Hematopoietic multipotent progenitor cell treated with erythropoietin and hydrocortisone succinate and interleukin-3 and kit ligand, for 6 days (in vitro differentiated cells): ENCODE data around the gene CHMP3.
"Not testable (repeated sequence)": the region's sequence is repeated elsewhere in the genome, so short reads cannot be mapped to it uniquely, and the experiment has no call there.

ENCODE experiments used
- DNase-seq: peaks from one replicate; pipeline ENCODE4 v3.0.0-alpha.2; 2015

CHMP3 gene

DNA sequence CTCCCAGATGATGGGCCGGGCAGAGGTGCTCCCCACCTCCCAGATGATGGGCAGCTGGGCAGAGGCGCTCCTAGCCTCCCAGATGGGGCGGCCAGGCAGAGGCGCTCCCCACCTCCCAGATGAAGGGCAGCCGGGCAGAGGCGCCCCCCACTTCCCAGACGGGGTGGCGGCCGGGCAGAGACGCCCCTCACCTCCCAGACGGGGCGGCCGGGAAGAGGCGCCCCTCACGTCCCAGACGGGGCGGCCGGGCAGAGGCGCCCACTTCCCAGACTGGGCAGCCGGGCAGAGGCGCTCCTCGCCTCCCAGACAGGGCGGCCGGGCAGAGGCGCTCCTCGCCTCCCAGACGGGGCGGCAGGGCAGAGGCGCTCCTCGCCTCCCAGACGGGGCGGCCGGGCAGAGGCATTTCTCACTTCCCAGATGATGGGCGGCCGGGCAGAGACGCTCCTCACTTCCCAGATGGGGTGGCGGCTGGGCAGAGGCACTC is 14.3 kb downstream of the CHMP3 start:
- DNase-seq: not testable (repeated sequence)

DNA sequence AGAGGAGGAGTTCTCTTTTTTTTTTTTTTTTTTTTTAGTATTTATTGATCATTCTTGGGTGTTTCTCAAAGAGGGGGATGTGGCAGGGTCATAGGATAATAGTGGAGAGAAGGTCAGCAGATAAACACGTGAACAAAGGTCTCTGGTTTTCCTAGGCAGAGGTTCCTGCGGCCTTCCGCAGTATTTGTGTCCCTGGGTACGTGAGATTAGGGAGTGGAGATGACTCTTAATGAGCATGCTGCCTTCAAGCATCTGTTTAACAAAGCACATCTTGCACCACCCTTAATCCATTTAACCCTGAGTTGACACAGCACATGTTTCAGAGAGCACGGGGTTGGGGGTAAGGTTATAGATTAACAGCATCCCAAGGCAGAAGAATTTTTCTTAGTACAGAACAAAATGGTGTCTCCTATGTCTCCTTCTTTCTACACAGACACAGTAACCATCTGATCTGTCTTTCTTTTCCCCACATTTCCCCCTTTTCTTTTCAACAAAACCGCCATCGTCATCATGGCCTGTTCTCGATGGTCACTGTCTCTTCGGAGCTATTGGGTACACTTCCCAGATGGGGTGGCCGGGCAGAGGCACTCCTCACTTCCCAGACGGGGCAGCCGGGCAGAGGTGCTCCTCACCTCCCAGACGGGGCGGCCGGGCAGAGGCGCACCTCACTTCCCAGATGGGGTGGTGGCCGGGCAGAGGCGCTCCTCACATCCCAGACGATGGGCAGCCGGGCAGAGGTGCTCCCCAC is 14.9 kb downstream of the CHMP3 start:
- DNase-seq: not testable (repeated sequence)

DNA sequence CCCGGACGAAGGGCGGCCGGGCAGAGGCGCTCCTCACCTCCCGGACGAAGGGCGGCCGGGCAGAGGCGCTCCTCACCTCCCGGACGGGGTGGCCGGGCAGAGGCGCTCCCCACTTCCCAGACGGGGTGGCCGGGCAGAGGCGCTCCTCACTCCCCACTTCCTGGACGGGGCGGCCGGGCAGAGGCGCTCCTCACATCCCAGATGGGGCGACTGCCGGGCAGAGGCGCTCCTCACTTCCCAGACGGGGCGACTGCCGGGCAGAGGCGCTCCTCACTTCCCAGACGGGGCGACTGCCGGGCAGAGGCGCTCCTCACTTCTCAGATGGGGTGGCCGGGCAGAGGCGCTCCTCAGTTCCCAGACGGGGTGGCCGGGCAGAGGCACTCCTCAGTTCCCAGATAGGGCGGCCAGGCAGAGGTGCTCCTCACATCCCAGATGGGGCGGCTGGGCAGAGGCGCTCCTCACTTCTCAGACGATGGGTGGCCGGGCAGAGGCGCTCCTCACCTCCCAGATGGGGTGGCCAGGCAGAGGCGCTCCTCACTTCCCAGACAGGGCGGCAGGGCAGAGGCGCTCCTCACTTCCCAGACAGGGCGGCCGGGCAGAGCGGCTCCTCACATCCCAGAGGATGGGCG is 17.8 kb downstream of the CHMP3 start:
- DNase-seq: not testable (repeated sequence)

DNA sequence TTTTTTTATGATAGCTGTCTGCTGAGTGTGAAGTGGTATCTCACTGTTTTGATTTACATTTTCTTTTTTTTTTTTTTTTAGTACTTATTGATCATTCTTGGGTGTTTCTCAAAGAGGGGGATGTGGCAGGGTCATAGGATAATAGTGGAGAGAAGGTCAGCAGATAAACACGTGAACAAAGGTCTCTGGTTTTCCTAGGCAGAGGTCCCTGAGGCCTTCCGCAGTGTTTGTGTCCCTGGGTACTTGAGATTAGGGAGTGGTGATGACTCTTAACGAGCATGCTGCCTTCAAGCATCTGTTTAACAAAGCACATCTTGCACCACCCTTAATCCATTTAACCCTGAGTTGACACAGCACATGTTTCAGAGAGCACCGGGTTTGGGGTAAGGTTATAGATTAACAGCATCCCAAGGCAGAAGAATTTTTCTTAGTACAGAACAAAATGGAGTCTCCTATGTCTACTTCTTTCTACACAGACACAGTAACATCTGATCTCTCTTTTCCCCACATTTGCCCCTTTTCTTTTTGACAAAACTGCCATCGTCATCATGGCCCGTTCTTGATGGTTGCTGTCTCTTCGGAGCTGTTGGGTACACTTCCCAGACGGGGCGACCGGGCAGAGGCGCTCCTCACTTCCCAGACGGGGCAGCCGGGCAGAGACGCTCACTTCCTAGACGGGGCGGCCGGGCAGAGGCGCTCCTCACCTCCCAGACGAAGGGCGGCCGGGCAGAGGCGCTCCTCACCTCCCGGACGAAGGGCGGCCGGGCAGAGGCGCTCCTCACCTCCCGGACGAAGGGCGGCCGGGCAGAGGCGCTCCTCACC is 18.8 kb downstream of the CHMP3 start:
- DNase-seq: not testable (repeated sequence)

DNA sequence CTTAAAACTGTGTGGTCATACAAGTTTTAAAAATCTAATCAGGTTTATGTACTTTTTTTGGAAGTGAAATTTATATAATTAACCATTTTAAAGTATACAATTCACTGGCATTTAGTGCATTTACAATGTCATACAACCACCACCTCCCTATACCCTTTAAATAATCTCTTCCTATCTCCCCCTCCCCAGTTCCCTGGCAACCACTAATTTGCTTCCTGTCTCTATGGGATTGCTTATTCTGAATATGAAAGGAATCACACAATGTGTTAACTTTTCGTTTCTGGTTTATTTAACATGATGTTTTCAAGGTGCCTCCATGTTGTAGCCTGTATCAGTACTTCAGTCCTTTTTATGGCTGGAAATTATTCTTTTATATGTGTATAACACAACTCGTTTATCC is 19.4 kb downstream of the CHMP3 start:
- DNase-seq: no peak

DNA sequence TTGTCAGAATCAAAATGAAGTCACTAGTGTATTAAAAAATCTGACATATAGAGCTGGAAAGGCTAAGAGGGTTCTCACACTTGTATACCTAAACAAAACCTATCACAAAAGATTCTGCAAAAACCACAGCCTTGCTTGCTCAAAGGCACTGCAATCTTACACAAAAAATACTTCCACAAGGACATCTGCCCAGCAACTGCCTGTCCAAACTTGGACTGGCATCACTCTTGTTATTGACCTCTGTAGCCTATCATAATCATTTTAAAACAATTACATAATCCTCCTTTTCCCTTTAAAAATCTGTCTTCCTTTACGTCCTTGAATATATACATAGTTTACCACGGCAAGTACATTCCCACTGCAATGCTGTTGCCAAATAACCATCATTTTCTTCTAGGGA is 19.9 kb downstream of the CHMP3 start:
- no peak for DNase-seq

DNA sequence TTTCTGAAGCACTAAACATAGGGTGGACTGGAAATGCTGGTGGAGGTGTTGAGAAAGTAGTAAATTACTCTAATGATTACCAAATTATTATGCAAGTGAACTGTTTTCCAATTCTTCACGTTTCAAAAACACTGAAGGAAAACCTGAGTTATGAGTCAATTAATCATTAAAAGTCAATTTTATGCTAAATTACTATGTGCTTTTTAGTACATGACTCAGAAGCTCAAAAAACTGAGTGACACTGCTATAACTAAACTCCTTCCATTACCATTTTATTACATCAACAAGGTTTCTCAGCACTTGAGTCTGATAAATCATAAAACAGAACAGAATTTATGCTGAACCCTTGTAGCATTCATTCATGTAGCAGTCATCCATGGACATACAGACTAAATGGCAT is 20.4 kb downstream of the CHMP3 start:
- no peak for DNase-seq

DNA sequence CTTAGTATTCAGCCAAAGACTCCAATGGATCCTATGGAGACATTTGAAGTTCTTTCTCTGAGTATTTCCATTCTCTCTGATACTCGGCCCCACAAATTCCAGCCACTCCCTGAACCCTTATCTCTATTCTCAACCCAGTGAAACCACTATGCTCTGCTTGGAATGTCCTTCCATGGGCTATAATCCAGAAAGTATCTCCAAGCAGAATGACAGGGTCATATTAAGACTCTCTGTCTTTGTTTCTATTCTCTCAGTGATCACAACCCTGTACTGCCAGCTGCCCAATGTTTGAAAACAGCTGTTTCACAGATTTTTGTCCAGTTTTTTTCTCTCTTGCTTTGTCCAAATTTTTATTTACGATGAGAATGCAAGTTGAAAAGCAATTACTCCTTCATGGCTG is 21.9 kb downstream of the CHMP3 start:
- no peak for DNase-seq

DNA sequence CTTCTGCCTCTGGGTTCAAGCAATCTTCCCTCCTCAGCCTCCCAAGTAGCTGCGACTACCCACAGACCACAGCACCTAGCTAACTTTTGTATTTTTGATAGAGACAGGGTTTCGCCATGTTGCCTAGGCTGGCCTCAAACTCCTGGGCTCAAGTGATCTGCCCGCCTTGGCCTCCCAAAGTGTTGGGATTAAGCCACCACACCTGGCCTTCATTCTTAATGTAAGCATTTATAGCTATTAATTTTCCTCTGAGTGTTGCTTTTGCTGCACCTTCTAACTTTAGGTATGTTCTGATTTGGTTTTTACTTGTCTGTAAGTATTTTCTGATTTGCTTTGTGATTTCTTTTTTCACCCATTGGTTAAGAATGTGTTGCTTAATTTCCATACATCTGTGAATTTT is 29.7 kb downstream of the CHMP3 start:
- DNase-seq: no peak

DNA sequence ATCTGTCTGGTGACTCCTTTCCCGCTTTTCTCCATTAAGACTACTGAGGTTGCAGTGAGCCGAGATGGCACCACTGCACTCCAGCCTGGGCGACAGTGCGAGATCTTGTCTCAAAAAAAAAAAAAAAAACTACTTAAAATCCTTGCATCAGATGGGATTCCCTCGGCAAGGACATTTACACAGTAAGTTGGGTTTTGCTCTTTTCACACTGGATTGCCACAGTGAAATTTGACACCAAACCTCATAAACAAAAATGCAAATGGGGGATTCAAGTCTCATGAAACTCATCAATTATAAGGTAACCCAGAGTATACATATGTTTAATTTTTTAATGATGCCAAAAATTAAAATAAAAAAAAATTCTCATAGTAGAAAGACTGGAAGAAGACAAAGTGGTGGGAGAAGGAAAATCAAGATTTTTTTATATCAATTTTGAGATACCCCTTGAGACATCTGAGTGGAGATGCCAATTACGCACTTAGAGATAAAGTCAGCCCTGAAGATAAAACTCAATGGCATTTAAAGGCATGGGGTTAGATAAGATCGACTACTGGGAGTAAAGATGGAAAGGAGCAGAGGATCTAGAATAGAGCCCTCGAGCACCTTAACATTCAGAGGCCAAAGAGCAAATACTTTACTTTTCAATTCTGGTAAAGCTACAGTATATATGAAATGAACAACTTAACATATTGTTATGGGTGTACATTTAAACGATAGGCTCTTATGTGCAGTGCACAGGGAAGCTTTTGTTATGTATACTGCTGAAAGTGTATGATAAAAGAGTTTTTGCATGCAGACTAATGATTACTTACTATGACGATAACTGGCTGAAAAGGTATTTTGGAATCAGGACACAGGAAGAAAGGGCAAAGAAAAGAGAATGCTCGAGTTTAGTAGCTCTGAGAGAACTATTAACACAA is 37.6 kb downstream of the CHMP3 start:
- DNase-seq: no peak

DNA sequence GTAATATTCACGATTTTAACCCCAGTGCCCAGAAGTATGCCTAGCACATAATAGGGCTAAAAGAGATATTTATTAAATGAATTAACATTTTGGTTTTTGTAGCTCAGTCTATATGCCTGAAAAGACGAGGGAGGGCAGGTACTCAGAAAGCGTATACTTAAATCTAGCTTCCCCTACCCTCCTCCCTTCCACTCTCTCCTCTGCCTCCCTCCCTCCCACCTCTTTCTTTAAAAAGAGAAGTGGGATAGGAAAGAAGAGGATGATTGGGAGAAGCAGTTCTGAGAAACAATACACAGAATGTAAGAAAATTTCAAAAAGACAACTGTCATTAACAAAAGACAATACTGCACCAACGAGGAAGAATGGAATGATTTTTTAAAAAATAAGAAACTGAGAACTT is 39.8 kb downstream of the CHMP3 start:
- DNase-seq: no peak

DNA sequence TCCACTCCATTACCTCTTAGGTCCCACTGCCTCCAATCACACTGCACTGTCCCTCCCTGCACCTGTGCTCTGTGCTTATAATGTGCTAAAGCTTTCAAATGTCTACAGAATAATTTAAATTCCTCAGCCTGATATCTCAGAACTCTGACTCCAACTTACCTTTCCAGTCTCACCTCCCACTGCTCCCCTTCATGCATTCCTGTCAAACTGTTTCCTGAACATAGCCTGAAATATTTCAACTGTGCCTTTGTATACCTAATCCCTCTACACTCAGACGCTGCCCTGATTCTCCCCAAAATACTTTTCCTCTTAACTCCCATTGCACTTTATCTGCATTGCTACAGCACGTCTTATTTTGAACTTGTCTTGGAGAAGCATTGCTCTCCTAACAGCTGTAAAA is 40.5 kb downstream of the CHMP3 start:
- no peak for DNase-seq

DNA sequence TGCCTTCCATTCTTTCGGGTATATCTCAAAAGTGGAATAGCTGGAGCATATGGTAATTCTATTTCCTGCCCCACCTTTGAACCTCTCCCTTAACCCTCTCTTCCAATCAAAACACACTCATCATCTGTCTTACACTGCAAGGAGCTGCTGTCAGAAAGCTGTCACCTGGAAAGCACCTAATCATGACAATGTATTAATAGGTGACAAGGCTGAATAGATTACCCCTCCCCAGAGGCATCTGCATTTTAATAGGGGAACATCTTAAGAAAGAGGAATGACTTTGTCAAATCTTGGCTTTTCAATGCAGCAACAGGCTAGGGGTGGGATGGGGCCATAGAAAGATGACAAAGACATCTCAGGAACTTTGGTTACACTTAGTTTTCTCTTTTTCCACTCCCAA is 41.3 kb downstream of the CHMP3 start:
- no peak for DNase-seq

DNA sequence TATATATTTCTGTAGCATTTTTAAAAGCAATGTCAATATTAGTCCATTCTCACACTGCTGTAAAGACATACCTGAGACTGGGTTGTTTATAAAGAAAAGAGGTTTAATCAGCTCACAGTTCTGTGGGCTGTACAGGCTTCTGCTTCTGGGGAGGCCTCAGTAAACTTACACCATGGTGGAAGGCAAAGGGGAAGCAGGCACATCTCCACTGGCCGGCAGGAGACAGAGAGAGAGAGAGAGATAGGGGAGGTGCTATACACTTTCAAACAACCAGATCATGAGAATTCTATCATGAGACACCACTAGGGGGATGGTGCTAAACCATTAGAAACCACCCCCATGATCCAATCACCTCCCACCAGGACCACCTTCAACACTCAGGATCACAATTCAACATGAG is 43.1 kb downstream of the CHMP3 start:
- peak; percentile 15 for DNase-seq

DNA sequence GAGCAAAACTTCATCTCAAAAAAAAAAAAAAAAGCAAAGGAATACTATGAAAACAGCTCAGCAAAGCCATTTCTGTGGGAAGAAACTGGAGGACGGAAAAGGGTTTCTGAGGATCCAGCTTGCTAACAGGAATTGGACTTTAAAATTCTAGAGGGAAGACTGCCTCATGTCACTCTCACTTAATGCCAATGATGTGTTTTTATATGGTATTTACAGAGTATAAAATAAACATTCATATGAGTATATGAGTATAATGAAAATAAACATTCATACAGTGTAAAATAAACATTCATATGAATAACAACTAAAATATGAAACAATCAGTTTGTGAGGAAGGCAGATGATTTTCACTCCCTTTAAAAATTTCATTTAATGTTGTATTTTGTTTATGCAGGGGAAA is 43.9 kb downstream of the CHMP3 start:
- no peak for DNase-seq

DNA sequence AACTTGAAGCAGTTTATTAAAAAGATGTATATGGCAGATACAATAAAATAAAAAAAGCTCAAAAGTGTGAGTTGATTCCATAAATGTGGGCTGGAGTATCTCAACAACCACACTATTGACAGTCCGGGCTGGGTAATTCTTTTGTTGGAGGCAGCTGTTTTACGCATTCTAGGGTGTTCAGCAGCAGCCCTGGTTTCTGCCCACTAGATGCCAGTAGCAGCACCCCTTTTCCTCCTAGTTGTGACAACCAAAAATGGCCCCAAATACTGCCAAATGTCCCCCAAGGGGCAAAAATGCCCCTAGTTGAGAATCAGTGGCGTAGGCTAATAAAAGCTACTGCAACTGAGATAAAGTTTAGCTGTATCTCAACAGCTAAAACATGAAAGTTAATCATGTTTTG is 44.8 kb downstream of the CHMP3 start:
- peak; percentile 73 for DNase-seq

DNA sequence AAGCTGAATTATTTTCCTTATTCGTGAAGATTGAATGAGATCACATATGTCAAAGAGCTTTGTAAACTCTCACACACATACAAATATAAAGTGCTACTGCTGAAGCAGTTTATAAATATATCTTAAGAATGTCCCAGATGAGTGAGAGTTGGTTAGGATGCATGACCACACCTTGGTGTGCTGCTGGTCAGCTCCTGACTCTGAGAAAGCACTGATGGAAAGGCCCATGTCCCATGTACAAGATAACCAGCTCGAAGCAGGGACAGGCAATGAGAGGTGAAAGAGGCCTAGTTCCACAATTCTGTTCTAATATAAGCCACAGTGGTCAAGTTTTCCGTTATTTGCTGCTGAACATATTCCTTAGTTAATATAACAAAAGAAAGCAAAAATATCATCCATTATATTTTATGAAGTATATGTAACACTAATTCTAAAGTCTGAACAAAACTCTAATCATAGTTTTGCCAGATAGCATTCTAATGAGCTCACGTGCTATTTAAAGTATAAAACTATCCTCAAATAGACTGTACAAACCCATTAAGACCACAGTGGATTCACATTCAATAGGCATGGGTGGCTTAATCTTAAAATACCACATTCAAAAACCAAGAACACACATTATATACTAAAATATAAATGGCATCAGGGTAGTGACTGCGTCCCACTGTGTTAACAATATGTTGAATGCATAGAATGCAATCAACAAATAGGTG is 49.1 kb downstream of the CHMP3 start:
- no peak for DNase-seq

DNA sequence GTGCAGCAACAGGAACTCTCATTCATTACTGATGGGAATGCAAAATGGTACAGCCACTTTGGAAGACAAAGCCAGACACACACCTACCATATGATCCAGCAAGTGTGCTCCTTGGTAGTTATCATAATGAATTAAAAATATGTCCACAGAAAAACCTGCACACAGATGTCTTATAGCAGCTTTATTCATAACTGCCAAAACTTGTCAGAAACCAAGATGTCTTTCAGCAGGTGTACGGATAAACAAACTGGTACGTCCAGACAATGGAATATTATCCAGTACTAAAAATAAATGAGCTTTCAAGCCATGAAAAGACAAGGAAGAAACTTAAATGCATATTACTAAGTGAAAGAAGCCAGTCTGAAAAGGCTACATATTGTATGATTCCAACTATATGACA is 50.4 kb downstream of the CHMP3 start:
- no peak for DNase-seq

DNA sequence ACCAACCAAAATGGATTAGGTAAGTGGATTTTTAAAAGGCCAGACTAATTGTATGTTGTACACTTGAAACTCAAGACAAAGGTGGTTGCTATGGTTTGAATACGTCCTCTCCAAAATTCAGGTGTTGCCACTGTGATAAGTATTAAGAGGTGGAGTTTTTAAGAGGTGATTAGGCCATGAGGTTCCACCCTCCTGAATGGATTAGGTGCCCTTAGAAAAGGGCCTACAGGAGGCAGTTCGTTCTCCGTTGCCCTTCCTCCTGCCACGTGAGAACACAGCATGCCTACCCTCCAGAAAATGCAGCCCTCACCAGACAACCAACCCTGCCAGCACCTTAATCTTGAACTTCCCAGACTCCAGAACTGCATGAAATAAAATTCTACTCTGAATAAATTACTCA is 51.2 kb downstream of the CHMP3 start:
- peak; percentile 9 for DNase-seq

DNA sequence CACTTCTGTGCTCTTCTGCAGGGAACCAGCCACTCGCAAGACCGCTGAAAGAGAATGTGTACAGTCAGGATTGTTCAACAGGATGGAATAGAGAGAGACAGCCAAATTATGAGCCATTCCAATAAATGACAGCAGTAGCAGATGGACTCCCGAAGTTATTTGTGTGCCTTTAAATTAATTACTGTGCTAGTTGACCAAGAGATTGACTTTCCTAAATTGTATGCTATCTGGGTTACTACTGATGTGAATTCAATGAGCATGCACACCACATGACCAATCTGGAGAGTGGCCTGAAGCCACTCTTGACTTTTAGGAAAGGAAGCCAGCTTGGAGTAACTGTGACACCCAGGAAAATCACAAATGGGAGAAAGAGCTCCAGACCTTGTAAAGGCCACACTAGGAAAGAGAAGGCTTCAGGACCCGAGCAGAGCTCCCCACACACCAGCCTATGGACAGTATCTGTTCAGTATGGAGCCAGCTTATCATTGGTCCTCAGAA is 52.8 kb downstream of the CHMP3 start:
- DNase-seq: no peak

DNA sequence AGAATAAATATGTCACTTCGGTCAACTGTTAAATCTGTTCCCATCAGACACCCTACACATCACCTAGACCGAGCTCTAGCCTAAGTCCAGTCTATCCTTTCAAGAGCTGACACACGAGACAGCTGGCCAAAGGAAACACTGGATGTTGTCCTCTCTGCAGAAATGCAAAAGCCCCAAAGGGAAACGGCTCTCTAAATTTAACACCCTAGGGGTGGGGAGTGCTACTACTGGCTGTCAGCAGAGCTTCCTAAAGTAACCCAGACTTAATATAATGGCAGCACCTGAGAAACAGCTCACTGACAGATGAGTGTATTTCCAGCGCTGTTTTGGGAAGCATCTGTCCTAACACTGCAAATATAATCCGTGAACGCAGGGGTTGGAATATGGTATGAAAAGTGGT is 55.6 kb downstream of the CHMP3 start:
- no peak for DNase-seq
